Measurements from ENCODE around the gene STOX2.

Gene STOX2, protein sequence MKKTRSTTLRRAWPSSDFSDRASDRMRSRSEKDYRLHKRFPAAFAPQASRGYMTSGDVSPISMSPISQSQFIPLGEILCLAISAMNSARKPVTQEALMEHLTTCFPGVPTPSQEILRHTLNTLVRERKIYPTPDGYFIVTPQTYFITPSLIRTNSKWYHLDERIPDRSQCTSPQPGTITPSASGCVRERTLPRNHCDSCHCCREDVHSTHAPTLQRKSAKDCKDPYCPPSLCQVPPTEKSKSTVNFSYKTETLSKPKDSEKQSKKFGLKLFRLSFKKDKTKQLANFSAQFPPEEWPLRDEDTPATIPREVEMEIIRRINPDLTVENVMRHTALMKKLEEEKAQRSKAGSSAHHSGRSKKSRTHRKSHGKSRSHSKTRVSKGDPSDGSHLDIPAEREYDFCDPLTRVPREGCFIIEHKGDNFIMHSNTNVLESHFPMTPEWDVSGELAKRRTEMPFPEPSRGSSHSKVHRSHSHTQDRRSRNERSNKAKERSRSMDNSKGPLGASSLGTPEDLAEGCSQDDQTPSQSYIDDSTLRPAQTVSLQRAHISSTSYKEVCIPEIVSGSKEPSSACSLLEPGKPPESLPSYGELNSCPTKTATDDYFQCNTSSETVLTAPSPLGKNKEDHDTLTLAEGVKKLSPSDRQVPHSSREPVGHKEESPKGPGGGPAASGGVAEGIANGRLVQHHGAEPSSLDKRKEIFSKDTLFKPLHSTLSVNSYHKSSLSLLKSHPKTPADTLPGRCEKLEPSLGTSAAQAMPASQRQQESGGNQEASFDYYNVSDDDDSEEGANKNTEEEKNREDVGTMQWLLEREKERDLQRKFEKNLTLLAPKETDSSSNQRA (N-terminal part only)

DNA sequence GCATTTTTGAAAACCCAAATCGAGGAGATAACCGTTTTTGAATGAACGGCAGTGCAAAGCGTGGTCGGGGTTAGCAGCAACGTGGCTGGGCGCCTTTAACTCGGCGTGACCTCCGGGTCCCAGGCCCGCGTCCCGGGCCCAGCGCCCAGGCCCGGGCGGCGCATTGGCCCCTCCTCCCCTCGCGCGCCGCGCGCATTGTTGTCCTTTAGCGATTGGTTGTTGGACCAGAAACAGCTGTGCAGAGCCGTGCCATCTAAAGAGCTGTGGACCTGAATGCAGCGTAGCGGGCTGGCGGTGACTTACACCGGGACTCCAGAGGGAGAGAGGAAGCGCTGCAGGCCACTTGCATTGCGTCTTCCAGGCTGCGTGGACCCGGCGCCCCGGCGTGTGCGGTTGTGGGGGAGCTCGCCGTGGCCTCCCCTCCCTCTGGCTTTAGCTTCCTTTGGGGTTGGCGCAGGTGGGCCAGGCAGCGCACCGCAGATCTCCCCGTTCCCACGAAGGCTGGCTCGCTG, at the start of gene STOX2:
STOX2 (plus strand) TSS at position 227 of the 512 bp plus-strand sequence. CDS start 1,484 bp downstream, outside the sequence.
- no peak for DNase-seq (ENCODE audit: low read depth)

DNA sequence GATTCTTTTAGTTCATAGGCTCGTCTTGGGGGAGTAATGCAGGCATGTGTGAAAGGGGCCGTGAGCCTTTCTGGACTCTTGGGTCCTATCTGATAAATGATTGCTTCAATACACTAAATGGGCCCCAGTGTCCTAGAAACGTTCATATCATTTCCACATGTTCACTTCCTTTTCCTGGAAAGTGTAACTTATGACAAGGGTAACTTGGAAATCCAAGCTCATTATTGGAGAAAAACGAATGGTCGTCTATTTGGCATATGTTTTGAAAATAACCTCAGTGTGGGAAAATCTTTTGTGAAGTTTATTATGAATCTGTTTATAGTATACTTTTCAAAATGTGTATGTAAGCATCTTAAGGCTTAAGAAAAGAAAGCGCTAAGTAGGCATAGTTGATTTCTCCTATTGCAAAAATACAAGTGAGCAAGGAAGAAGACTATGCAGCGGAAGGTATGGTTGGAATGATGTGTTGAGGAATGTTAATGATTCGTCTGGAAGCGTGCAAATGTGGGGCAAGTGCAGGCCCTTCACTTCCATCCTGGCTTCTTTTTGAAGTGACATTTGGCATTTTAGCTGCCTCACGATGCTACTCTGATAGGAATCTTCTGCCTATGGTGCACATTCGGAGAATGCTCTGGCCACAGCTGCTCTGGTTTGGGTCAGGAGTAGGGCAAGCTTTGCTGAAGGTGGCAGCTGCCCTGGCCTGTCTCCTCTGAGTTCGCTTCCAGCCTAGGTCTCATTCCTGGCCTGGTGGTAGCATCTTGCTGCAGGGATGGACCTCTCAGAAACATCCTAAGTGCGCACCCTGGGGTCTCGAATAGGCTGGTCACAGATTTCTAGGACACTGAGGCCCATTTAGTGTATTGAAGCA, 49.5 kb upstream of the STOX2 start:
- DNase-seq (ENCODE audit: low read depth) = no peak

DNA sequence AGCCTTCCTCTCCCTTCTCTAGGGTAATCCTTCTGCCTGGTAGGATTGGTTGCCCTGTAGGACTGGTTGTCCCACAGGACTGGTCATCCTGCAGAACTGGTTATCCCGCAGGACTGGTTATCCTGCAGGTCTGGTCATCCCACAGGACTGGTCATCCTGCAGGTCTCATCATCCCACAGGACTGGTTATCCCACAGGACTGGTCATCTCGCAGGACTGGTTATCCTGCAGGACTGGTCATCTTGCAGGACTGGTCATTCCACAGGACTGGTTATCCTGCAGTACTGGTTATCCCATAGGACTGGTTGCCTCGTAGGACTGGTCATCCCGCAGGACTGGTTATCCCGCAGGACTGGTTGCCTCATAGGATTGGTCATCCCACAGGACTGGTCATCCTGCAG, 48.1 kb upstream of the STOX2 start:
- no peak for DNase-seq (ENCODE audit: low read depth)

DNA sequence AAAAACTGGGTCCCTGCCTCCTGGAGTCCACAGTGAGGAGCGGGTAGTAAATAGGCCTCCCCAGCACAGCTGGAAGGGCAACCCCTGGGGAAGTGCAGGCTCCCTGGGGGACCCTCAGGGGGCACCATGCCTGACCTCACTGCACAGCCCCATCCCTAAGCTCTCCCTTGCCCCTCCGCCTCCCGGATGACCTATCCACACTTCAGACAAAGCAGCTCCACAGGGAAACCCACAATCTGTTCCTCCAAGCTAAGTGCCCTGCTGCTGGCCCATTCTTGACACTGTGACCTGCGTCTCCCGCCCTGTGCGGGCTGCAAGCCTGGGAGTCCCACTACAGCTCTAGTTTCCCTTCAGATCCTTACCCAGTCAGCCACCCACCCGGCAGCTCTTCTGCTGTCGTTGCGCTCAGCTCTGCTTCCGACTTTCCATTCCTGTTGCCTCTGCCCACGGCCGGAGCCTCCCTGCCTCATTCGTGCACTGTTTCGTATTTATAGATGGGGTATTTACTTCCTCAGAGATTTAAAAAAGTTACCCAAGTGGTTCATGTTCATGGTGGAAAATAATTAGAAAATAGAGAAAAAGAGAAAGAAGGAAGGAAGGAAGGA, 47.0 kb upstream of the STOX2 start:
- no peak for DNase-seq (ENCODE audit: low read depth)

DNA sequence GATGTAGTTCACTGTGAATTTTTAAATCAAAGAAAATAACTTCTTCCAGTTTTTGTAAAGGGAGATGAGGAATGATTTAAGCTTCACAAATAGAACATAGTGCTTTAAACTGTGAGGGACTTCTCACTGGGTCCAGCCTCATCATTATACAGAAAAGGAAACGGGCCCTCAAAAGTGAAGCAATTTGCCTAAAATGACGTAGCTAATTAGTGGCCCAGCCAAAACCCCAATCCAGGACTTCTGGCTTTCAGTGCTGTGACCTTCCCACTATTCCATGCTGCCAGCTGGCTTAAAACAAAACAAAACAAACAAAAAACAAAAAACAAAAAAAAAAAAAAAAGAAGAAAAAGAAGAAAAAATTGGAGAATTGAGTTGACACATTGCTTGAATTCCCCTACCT, 45.0 kb upstream of the STOX2 start:
- DNase-seq (ENCODE audit: low read depth) = no peak

DNA sequence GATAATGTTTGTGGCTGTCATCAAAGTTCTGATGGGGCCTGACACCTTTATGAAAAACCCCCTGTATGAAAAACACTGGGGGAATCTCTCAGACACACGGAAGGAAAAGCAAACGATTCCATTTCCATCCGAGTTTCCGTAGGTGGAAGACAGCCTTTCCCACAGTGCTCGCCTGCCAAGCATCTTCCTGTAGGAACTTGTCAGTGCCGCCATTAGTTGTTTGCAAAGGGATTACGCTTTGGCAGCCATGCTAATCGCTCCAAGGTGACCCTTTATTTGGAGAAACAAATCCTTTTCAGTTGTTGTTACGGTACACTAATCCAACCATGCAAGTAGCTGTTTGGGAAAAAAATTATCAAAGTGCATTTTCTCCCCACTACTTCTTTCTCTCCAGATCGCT, 44.4 kb upstream of the STOX2 start:
- no peak for DNase-seq (ENCODE audit: low read depth)

DNA sequence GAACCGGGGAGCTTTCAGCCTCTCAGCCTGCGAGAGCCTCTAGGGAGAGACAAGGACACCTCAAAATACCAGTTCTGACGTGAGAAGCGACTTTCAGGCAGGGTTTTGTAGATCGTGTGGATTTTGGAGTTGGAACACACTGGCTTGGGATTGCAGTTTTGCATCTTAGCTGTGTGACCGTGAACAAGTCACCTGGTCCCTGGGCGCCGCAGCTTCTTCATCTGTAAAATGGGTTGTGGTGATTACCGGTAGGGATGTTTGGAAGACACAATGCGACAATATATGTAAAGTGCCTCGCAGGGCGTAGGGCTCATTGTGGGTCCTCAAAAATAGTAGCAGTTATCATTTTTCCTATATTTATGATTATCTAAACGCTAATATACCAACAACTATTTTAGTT, 43.7 kb upstream of the STOX2 start:
- no peak for DNase-seq (ENCODE audit: low read depth)

DNA sequence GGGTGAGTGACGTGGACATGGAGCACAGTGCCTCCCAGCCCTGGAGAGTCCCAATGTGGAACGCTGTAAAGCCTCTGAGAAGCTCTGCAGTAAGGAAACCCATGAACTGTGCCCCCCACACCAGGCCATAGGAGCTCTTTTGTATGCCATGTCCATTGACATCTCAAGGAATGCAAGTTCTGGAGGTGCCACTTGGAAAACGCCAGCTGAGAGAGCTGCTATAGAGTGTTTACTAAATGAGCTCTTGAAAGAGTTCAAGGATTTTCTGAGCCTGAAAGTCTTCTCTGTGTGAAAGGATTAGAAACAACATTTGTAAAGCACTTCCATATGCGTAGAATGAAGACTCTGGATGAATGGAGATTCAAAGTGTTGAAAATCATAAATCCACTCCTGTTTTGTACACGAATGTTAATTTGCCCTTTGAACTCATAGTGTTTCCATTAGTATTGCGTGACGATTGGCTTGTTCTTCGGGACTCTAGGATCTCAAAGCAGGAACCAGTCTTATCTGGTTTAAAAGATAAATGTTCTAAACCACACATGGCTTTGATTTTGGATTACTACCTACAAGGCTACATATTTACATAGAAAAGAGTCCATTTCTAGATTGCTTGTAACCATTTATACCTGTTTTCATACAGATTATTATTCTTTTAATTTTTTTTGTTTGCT, 41.8 kb upstream of the STOX2 start:
- DNase-seq (ENCODE audit: low read depth) = no peak

DNA sequence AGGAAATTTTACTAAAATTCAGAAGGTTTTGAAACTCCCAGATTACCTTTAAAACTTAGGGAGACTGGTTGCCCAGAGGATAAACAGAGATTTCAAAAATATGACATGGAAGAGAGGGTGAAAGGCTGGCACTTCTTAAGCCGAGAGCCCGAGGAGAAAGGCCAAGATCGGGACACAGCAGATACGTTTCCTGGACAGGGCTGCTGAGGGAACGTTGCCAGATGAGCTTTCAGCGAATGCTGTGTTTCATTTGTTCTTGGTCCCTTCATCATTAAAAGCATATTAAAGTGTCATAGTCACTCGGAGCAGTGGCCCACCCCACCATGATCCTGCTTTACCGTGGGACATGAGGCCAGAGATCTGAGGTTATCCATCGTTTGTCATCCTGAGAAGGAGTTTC, 37.9 kb upstream of the STOX2 start:
- DNase-seq (ENCODE audit: low read depth) = no peak

DNA sequence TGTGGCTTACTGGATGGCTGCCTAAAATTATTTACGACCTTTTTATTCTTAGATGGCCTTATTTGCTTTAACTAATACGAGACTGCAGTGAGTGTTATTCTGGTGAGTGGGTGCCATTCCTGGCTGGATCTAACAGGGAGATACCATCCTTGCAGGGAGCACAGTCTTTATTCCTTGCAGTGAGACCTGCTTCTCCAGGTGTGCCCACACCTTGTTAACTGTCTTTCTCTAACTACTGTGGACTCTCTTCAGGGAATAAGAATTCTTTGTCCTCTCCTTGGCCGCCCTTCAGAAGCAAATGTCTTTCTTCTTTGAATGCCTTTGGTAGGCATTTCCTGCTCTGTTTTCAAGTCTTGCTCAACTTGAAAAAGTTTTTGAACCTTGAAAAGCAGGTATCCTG, 34.1 kb upstream of the STOX2 start:
- DNase-seq (ENCODE audit: low read depth) = no peak

DNA sequence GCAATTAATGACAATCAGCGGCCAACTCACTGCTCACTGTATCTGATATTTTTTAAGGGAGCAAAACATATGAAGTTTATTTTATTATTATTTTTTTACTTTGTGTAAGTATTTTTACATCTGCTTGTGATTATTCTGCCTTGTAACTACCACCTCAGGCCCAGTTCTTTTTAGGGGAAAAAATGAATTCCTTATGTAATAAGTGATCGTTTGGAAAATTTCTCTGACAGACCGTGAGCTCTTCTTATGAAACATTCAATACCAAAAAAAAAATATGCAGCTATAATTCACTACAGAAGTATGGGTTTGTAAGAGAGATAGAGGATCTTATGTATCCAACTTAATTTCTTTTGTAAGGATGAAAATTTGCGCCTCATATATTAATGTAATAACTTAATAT, 33.5 kb upstream of the STOX2 start:
- no peak for DNase-seq (ENCODE audit: low read depth)

DNA sequence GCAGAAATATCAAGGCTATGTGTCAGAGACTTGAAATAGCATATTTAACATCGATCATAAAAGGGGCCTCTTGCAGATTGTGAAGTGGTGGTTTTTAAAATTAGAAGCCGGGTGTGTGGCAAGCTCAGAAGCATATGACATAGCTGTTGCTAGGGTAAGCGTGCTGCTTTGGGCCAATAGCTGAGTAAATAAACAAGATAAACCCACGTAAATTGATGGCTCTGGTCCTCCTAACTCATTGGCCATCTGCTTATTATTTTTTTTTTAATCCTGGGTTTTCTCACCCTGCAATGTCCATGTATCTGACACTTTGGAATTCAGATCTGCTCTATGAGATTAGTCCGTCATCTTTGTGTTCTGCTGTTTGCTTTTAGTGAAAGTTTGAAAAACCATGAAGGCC, 32.6 kb upstream of the STOX2 start:
- DNase-seq (ENCODE audit: low read depth) = no peak

DNA sequence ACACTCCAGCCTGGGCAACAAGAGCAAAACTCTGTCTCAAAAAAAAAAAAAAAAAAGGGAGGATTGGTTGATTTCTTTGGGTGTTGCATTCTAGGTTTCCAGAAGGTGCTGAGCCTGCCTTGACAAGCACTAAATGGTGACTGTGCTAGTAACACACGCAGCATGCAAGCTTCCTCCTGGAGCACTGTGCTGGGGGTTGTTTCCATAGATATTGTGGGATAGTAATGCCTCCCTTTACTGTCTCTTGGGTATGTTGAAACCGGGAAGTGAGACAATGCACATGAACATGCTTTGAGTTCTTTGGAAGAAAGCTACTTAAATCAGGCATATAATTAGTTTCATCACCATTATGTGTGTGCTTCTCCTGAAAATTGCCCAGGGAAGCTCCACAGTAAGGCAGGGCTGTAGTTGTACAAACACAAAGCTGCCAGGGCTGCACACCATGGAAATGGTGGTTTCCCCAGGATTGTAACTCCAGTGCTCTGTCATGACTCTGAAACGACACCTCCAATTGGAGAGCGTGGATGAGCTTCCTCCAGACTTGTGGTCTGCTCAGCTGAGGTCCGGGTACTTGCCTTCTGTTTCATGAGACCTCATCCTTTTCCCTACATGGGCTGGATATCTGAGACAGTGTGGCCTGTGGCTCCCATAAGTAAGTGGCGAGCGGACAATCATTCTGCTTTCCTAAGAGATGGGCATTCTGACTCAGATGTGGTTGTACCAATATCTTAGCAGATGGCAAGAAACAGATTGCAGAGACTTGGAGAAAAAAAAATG, 31.5 kb upstream of the STOX2 start:
- no peak for DNase-seq (ENCODE audit: low read depth)

DNA sequence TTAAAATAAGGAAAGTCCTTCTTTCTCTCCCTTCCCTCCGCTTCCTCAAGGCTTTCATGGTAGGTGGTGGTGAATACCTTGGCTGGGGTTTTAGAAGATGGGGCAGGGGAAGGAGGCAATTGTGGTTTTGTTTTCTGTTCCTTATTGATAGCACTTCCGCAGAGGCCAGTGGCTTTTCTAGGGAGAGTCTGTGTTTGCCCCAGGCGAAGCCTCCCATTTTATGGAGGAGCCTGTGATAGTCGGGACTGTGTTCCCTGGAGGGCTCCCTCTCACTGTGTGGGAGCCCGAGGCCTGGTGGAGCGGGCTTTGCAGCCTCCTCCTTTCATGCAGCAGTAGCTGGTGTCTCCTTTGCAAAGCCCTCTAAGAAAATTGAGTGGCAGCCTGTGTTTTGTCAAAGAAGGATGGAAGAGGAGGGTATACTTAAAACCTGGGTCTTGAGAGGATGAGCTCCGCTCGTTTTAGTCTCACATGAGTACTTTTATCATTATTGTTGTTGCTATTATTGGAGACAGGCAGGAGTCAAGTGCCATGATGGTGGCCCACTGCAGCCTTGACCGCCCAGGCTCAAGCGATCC, 29.8 kb upstream of the STOX2 start:
- no peak for DNase-seq (ENCODE audit: low read depth)

DNA sequence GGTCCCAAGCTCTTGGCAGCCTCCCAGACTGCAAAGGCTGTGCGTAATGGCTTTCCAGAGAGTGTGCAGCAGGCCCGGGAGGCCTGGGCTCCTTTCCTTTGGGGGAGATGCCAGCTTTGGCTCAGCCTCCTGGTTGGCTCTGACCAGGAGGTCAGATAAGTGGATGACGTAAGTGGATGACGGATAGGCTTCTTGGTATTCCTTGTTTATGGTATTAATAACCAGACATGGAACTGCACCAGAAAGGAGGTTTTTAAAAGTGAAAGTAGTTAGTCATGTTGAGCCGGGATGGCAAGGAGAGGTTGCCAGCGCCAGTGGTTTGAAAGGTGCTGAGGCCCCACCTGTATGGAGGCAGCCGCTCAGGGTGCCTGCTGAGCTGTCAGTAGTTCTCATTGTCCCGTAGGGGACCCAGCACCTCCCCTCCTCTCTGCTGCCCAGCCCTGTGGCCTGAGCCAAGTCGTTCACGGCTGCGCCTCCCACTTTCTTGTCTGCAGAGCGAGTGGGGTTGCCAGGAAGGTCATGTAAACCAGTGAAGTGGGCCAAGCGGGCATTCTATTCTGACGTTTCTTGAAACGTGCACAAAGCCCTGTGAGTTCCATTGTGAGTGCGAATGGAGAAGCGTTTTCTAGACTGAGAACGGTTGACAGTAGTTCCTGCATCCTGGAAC, 28.7 kb upstream of the STOX2 start:
- no peak for DNase-seq (ENCODE audit: low read depth)

DNA sequence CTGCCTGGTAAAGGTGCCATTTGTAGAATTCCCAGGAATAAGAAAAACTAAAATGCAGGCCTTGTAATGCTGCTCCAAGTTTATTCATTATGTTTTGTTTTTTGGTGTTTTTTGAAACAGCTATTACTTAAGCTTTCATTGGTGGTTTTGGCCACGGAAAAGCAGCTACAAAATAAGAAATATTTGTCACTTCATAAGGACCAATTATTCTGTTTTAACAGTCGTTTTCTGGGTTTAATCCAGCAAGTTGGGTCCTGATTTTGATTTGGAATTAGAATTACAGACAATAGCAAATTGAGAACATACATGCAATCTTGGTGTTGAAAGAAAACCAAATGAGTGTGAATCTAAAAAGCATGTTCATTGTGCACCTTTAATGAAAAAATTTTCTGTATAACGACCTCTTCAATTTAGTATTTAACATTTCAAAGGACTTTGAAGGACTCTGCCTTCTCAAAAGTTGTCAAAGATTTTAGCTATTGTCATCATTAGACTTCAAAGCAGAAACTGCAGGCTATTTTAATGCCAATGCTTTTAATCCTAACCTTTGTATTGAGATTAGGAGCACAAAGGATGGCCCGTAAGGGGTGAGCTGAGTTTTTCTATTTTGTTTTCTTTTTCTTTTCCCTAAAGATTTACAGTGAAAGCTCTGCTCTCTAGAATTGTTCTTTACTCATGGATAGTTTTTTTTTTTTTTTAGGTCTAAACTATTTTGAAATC, 26.7 kb upstream of the STOX2 start:
- DNase-seq (ENCODE audit: low read depth) = no peak

DNA sequence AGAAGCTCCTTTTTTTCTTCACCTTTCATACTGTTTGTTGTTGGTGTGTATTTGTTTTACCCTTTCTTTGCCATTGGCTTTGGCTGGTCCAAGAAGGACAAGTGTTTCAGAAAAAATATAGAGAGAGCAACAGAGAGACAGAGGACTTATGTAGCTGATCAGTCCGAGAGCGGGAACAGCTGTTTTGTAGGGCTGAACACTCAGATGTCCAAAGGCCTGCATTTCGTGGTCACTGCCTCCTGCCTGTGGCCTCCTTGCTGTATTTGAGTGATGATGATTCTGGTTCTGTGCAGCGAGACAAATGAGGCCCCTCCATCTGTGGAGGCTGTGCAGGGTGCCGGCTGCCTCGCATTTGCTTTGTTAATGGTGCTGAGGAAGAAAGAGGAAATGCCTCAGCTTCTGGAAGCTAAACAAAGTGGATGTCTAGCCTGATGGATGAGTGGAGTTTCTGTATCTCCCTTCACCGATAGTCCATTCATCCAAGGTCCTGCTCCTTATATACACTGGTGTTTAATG, 19.8 kb upstream of the STOX2 start:
- DNase-seq (ENCODE audit: low read depth) = no peak

DNA sequence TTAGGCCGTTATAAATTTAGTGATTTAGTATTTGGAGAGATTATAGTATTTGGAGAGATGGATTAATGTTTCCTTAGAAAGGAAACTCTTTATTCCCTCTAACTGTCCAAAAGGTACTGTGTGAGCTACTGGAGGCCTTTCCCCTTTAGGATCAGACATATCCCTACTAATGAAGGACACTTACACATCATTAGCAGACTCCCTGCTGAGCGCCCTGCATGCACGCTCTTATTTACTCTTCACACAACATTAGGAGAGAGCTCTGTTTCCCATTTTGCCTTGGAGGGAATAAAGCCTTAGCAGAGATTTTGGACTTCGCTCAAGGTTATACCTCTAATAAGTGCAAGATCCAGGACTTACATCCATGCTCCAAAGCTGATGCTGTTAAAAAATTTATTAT, 17.8 kb upstream of the STOX2 start:
- no peak for DNase-seq (ENCODE audit: low read depth)

DNA sequence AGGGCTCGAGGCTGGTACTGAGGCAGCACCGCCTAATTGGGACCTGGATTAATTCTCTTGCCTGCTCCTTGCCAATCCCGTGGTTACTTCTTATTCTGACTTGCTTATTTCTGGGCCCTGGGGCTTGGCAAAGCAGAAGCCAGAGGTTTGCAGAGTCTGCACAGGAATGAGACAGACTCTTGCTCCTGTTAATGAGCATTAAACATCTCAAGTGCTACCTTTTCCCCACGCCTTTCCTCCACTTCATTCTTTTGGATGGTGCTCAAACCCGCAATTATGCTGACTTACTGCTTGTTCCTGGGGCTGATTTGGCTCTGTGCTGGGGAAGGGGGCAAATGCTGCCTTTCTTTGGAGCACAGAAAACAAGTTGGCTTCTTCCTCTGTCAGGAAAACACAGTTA, 16.5 kb upstream of the STOX2 start:
- no peak for DNase-seq (ENCODE audit: low read depth)

Data from stimulated activated CD8-positive, alpha-beta memory T cell treated with anti-CD3 and anti-CD28 coated beads, Interleukin-15, amount 100 ng/mL, for 1 hour (primary cell).